WTC11 (cell line): Measurements from ENCODE around the gene SLC25A27. TPM values are rescaled to one million over a fixed set of nuclear protein-coding genes. Genes with fewer than 3 reads are reported as not detected.

Experiments
- ATAC-seq: fragments of 200-7000 bp; cut with Tn5 transposase; 2 replicates; pipeline ENCODE4 v1.10.0; 2021; ENCODE audit warnings: mild to moderate bottlenecking, moderate library complexity
- CTCF ChIA-PET: fragments of 300-600 bp; sonication (Branson Sonifier 250); formaldehyde crosslinking; loops from one replicate; lab custom pipeline; 2021; ENCODE audit warnings: antibody characterized with exemption; lab: Charles Lee
- POLR2A ChIA-PET: fragments of 350-600 bp; sonication (Branson Sonifier 250); formaldehyde crosslinking; loops from one replicate; lab custom pipeline; 2021; ENCODE audit warnings: antibody characterized with exemption; lab: Charles Lee
- DNase-seq: peaks from one replicate; pipeline ENCODE4 v3.0.0; 2021; ENCODE audit warnings: low spot score
- H3K27ac Mint-ChIP-seq: 2 replicates; pipeline ENCODE4 v1.8.0; 2021; ENCODE audit warnings: mixed read lengths
- H3K27me3 Mint-ChIP-seq: 2 replicates; pipeline ENCODE4 v1.8.0; 2021; ENCODE audit warnings: low read depth, mild to moderate bottlenecking, moderate library complexity, mixed read lengths
- H3K36me3 Mint-ChIP-seq: 2 replicates; pipeline ENCODE4 v1.8.0; 2021; ENCODE audit warnings: mixed read lengths
- H3K4me1 Mint-ChIP-seq: 2 replicates; pipeline ENCODE4 v1.8.0; 2022; ENCODE audit warnings: mixed read lengths
- H3K4me3 Mint-ChIP-seq: 2 replicates; pipeline ENCODE4 v1.8.0; 2021; ENCODE audit warnings: mild to moderate bottlenecking, moderate library complexity, mixed read lengths
- H3K9me3 Mint-ChIP-seq: 2 replicates; pipeline ENCODE4 v1.8.0; 2021; ENCODE audit warnings: mixed read lengths
- FOXK1 ChIP-seq: sonication (generic); formaldehyde crosslinking; IDR thresholded peaks from 2 replicates; pipeline ENCODE4 v1.8.0; 2022; ENCODE audit warnings: mild to moderate bottlenecking, moderate library complexity, missing genetic modification reagents
- GRHL2 ChIP-seq: fragments of 250-450 bp; sonication (Bioruptor Pico); IDR thresholded peaks from 2 replicates; pipeline ENCODE4 v1.8.0; 2022; ENCODE audit warnings: mild to moderate bottlenecking, moderate library complexity; ENCODE audit not compliant: insufficient replicate concordance, severe bottlenecking
- IRF2 ChIP-seq: sonication (generic); formaldehyde crosslinking; IDR thresholded peaks from 2 replicates; pipeline ENCODE4 v1.8.0; 2022; ENCODE audit warnings: low read depth, missing genetic modification reagents, borderline replicate concordance
- JUN ChIP-seq: sonication (generic); formaldehyde crosslinking; IDR thresholded peaks from 2 replicates; pipeline ENCODE4 v1.8.0; 2023; ENCODE audit warnings: mild to moderate bottlenecking, missing genetic modification reagents
- NR1H2 ChIP-seq: sonication (generic); formaldehyde crosslinking; IDR thresholded peaks from 2 replicates; pipeline ENCODE4 v1.9.0; 2021; ENCODE audit warnings: mild to moderate bottlenecking, moderate library complexity, missing genetic modification reagents
- NR2C2 ChIP-seq: sonication (generic); formaldehyde crosslinking; IDR thresholded peaks from 2 replicates; pipeline ENCODE4 v1.8.0; 2022; ENCODE audit warnings: mild to moderate bottlenecking, missing genetic modification reagents
- NR3C1 ChIP-seq: sonication (generic); formaldehyde crosslinking; conservative IDR thresholded peaks from 2 replicates; pipeline ENCODE4 v1.8.1; 2023; ENCODE audit warnings: low read depth, mild to moderate bottlenecking, missing genetic modification reagents
- OVOL2 ChIP-seq: fragments of 250-450 bp; sonication (Bioruptor Pico); IDR thresholded peaks from 2 replicates; pipeline ENCODE4 v1.9.0; 2021; ENCODE audit warnings: mild to moderate bottlenecking, borderline replicate concordance
- RORB ChIP-seq: fragments of 250-450 bp; sonication (Bioruptor Pico); IDR thresholded peaks from 2 replicates; pipeline ENCODE4 v1.9.0; 2021; ENCODE audit warnings: mild to moderate bottlenecking
- SMAD4 ChIP-seq: sonication (generic); formaldehyde crosslinking; IDR thresholded peaks from 2 replicates; pipeline ENCODE4 v1.8.0; 2022; ENCODE audit warnings: mild to moderate bottlenecking, missing genetic modification reagents
- TEAD1 ChIP-seq: sonication (generic); formaldehyde crosslinking; IDR thresholded peaks from 2 replicates; pipeline ENCODE4 v1.8.0; 2022; ENCODE audit warnings: mild to moderate bottlenecking, missing genetic modification reagents
- TEAD4 ChIP-seq: sonication (generic); formaldehyde crosslinking; IDR thresholded peaks from 2 replicates; pipeline ENCODE4 v1.8.0; 2022; ENCODE audit warnings: mild to moderate bottlenecking, missing genetic modification reagents
- TP53 ChIP-seq: sonication (generic); formaldehyde crosslinking; IDR thresholded peaks from 2 replicates; pipeline ENCODE4 v1.8.1; 2023; ENCODE audit warnings: mild to moderate bottlenecking, missing genetic modification reagents
- ZNF232 ChIP-seq: sonication (generic); formaldehyde crosslinking; IDR thresholded peaks from 2 replicates; pipeline ENCODE4 v1.8.0; 2022; ENCODE audit warnings: mild to moderate bottlenecking, missing genetic modification reagents
- ZNF317 ChIP-seq: sonication (generic); formaldehyde crosslinking; IDR thresholded peaks from 2 replicates; pipeline ENCODE4 v1.8.1; 2023; ENCODE audit warnings: low read depth, mild to moderate bottlenecking, moderate library complexity, missing genetic modification reagents, borderline replicate concordance
- total RNA-seq: library from RNA; stranded (reverse); gene quantifications from 3 replicates; pipeline ENCODE4 v1.2.3, GENCODE V29; 2021
- TF ChIP-seq, protein P1 (sequence below): sonication (generic); formaldehyde crosslinking; IDR thresholded peaks from 2 replicates; pipeline ENCODE4 v1.8.1; 2022; ENCODE audit warnings: mild to moderate bottlenecking, missing genetic modification reagents, moderate library complexity, borderline replicate concordance
- TF ChIP-seq, protein P2 (sequence below): sonication (generic); formaldehyde crosslinking; IDR thresholded peaks from 2 replicates; pipeline ENCODE4 v1.8.1; 2022; ENCODE audit warnings: low read depth, mild to moderate bottlenecking, moderate library complexity, missing genetic modification reagents, borderline replicate concordance
- TF ChIP-seq, protein P3 (sequence below): fragments of 250-450 bp; sonication (Bioruptor Pico); conservative IDR thresholded peaks from 2 replicates; pipeline ENCODE4 v1.9.0; 2021; ENCODE audit warnings: mild to moderate bottlenecking
- TF ChIP-seq, protein P4 (sequence below): sonication (generic); formaldehyde crosslinking; conservative IDR thresholded peaks from 2 replicates; pipeline ENCODE4 v1.8.1; 2022; ENCODE audit warnings: mild to moderate bottlenecking, missing genetic modification reagents
- TF ChIP-seq, protein P5 (sequence below): sonication (generic); formaldehyde crosslinking; IDR thresholded peaks from 2 replicates; pipeline ENCODE4 v1.8.0; 2023; ENCODE audit warnings: mild to moderate bottlenecking, missing genetic modification reagents

SLC25A27 gene
- total RNA-seq, 1 experiment from 2014 or later: 10.9 TPM

DNA sequence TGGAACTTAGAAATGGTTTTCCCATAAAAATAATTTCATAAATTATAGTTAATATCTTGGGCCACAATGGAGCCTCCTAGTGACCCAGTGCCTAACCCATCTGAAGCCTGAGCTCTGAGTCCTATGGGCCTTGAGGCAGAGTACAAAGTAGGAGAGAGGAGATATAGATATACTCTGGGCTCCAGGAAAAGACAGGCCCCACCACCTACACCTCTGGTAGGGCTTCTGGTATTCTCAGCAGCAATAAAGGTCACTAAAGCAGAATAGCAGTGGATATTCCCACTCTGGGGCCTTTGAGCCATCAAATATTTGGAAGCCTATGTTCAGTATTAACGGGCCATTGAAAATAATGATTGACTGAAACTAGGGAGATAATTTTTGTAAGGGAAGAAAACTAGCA, 24.3 kb upstream of the SLC25A27 start:
- no peak overlapping the region for H3K4me3 Mint-ChIP-seq
- H3K27me3 Mint-ChIP-seq: no peaks in the 10 kb centered on the region
- POLR2A ChIA-PET: no interaction called here
- no peak overlapping the region for H3K27ac Mint-ChIP-seq
- no peak for DNase-seq
- TF ChIP-seq, protein P1, sequence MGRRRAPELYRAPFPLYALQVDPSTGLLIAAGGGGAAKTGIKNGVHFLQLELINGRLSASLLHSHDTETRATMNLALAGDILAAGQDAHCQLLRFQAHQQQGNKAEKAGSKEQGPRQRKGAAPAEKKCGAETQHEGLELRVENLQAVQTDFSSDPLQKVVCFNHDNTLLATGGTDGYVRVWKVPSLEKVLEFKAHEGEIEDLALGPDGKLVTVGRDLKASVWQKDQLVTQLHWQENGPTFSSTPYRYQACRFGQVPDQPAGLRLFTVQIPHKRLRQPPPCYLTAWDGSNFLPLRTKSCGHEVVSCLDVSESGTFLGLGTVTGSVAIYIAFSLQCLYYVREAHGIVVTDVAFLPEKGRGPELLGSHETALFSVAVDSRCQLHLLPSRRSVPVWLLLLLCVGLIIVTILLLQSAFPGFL (CRISPR knock-in tag): no peak
- TF ChIP-seq NR3C1 (CRISPR knock-in tag) (no peak), SMAD4 (CRISPR knock-in tag) (no peak), NR2C2 (CRISPR knock-in tag) (no peak), OVOL2 (CRISPR knock-in tag) (no peak), JUN (CRISPR knock-in tag) (no peak), IRF2 (CRISPR knock-in tag) (no peak), TEAD4 (CRISPR knock-in tag) (no peak), RORB (CRISPR knock-in tag) (no peak), ZNF317 (CRISPR knock-in tag) (no peak), GRHL2 (CRISPR knock-in tag) (no peak), TEAD1 (CRISPR knock-in tag) (no peak), TP53 (no peak), ZNF232 (CRISPR knock-in tag) (no peak), FOXK1 (CRISPR knock-in tag) (no peak)
- TF ChIP-seq, protein P2, sequence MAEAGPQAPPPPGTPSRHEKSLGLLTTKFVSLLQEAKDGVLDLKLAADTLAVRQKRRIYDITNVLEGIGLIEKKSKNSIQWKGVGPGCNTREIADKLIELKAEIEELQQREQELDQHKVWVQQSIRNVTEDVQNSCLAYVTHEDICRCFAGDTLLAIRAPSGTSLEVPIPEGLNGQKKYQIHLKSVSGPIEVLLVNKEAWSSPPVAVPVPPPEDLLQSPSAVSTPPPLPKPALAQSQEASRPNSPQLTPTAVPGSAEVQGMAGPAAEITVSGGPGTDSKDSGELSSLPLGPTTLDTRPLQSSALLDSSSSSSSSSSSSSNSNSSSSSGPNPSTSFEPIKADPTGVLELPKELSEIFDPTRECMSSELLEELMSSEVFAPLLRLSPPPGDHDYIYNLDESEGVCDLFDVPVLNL: no peak
- CTCF ChIA-PET: no interaction called here
- 0 out of 2 replicates have a peak, but pooled peaks cover 4% of the 10 kb centered on the region for H3K4me1 Mint-ChIP-seq
- no peak for ATAC-seq
- H3K9me3 Mint-ChIP-seq: no peaks in the 10 kb centered on the region
- H3K36me3 Mint-ChIP-seq: no peaks in the 10 kb centered on the region

DNA sequence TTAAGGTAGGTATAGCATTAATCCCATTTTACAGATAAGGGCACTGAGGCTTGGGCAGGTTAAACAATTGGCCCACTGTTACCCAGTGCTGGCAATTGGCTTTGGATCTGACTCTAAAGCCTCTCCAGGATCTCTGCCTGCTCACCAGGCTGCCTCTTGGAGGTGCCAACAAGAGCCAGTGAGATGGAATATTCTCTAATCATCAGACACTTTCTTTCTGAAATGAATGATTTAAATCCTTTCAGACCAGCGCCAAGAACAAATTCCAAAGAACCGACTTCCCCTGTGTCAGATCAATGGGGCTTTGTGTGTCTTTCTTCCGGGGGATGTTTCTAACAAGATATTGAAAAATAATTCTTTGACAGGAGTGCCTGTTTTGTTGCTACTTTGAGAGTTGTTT, 23.8 kb upstream of the SLC25A27 start:
- H3K27ac Mint-ChIP-seq: no peak overlapping the region
- CTCF ChIA-PET: no interaction called here
- TF ChIP-seq, protein P3, sequence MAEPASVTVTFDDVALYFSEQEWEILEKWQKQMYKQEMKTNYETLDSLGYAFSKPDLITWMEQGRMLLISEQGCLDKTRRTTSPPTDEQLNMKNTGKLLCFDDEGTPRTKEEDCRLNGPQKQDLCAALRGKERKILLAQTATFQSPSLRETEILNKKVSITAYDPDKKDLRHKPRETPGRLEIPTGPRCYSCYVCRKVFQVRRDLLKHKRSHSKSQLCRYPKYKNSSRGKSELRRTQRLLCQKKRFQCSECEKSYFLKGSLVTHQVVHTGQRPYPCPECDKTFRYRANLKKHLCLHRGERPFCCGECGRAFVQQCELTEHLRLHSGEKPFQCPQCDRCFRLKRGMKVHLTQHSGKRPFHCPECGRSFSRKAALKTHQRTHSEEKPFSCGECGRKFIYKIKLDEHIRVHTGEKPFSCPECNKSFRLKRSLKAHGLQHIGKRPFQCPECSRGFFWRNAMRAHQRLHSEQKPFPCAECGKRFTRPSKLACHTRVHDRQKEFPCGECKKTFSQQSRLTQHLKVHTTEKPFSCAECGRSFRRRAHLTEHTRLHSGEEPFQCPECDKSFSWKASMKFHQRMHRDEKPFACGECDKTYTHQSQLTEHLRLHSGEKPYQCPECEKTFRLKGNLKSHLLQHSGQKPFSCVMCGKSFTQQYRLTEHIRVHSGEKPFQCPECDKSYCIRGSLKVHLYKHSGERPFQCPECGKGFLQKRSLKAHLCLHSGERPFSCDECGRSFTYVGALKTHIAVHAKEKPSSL (CRISPR knock-in tag): no peak
- TF ChIP-seq TEAD4 (CRISPR knock-in tag): no peak
- TF ChIP-seq, protein P4, sequence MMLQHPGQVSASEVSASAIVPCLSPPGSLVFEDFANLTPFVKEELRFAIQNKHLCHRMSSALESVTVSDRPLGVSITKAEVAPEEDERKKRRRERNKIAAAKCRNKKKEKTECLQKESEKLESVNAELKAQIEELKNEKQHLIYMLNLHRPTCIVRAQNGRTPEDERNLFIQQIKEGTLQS (CRISPR knock-in tag): no peak
- TF ChIP-seq NR1H2 (CRISPR knock-in tag): no peak
- TF ChIP-seq, protein P5, sequence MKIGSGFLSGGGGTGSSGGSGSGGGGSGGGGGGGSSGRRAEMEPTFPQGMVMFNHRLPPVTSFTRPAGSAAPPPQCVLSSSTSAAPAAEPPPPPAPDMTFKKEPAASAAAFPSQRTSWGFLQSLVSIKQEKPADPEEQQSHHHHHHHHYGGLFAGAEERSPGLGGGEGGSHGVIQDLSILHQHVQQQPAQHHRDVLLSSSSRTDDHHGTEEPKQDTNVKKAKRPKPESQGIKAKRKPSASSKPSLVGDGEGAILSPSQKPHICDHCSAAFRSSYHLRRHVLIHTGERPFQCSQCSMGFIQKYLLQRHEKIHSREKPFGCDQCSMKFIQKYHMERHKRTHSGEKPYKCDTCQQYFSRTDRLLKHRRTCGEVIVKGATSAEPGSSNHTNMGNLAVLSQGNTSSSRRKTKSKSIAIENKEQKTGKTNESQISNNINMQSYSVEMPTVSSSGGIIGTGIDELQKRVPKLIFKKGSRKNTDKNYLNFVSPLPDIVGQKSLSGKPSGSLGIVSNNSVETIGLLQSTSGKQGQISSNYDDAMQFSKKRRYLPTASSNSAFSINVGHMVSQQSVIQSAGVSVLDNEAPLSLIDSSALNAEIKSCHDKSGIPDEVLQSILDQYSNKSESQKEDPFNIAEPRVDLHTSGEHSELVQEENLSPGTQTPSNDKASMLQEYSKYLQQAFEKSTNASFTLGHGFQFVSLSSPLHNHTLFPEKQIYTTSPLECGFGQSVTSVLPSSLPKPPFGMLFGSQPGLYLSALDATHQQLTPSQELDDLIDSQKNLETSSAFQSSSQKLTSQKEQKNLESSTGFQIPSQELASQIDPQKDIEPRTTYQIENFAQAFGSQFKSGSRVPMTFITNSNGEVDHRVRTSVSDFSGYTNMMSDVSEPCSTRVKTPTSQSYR (CRISPR knock-in tag): no peak
- H3K27me3 Mint-ChIP-seq: no peaks in the 10 kb centered on the region
- no peak overlapping the region for H3K4me3 Mint-ChIP-seq
- peaks cover 6% of the 10 kb centered on the region for H3K4me1 Mint-ChIP-seq
- H3K9me3 Mint-ChIP-seq: no peaks in the 10 kb centered on the region
- POLR2A ChIA-PET: no interaction called here
- ATAC-seq (no peak), DNase-seq (no peak)
- no peaks in the 10 kb centered on the region; the same call in 1 of the 2 replicates for H3K36me3 Mint-ChIP-seq
